Transverse colon (tissue), 4 donors: ENCODE measurements around the gene SNED1. TPM values are rescaled to one million over a fixed set of nuclear protein-coding genes. Genes with fewer than 3 reads are reported as not detected.

Source experiments
- DNase-seq: peaks from one replicate; pipeline ENCODE4 v3.0.0-alpha.2; 2019
- H3K27ac ChIP-seq, 4 donors: fragments of 200-600 bp; sonication (generic); 2 replicates each; pipeline ENCODE4 v1.5.1; 2016 to 2018; ENCODE audit warnings: inconsistent platforms in 4 of 4
- H3K27me3 ChIP-seq: fragments of 200-600 bp; sonication (generic); 2 replicates; pipeline ENCODE4 v1.5.1; 2017; ENCODE audit warnings: inconsistent platforms
- H3K36me3 ChIP-seq, 4 donors: fragments of 200-600 bp; sonication (generic); 2 replicates each; pipeline ENCODE4 v1.5.1; 2017 to 2019; ENCODE audit warnings: inconsistent platforms in 4 of 4
- H3K4me1 ChIP-seq, 4 donors: fragments of 200-600 bp; sonication (generic); 2 replicates each; pipeline ENCODE4 v1.5.1; 2017 to 2020; ENCODE audit warnings: inconsistent platforms in 4 of 4
- H3K4me3 ChIP-seq, 4 donors: fragments of 200-600 bp; sonication (generic); 1 replicate in 1 of 4; 2 replicates in 3 of 4; pipeline versions ENCODE4 v1.5.1 to v1.6.1; 2017 to 2019; ENCODE audit warnings: inconsistent platforms in 4 of 4
- H3K9me3 ChIP-seq, 2 donors: fragments of 200-600 bp; sonication (generic); 2 replicates each; pipeline ENCODE4 v1.5.1; 2017 to 2019; ENCODE audit warnings: inconsistent platforms in 2 of 2
- CTCF ChIP-seq, 5 experiments: fragments of 200-600 bp in 3 of 5; fragments of 450-650 bp in 2 of 5; sonication (generic) in 3 of 5; IDR thresholded peaks; 1 replicate in 2 of 5; 2 replicates in 3 of 5; pipeline ENCODE4 v1.5.1; 2016 to 2017; ENCODE audit warnings: antibody characterized with exemption in 5 of 5, inconsistent platforms in 3 of 5, mild to moderate bottlenecking in 2 of 5, moderate library complexity in 1 of 5
- EP300 ChIP-seq: sonication (generic); formaldehyde crosslinking; IDR thresholded peaks from one replicate; pipeline ENCODE4 v1.6.1; 2017; ENCODE audit warnings: antibody characterized with exemption, low read depth
- POLR2A ChIP-seq: fragments of 450-650 bp; IDR thresholded peaks from one replicate; pipeline ENCODE4 v1.6.1; 2016; ENCODE audit warnings: antibody characterized with exemption, mild to moderate bottlenecking, moderate library complexity
- POLR2AphosphoS5 ChIP-seq, 3 donors: sonication (generic); formaldehyde crosslinking; IDR thresholded peaks; one replicate each; pipeline ENCODE4 v1.6.1; 2016; ENCODE audit warnings: antibody characterized with exemption in 3 of 3
- WGBS, 2 donors: methylation state at CpG; one replicate each; pipeline ENCODE4 v1.1.5; 2018; ENCODE audit warnings: low coverage in 1 of 2; 5-methylcytosine and 5-hydroxymethylcytosine counted together
- in situ Hi-C, 4 donors: fragments of 200-750 bp; cut with MboI; loops; one replicate each; pipeline versions ENCODE4 v1.15.0 to v1.15.1; 2017; ENCODE audit warnings: low sequenced_read_pairs in 3 of 4, low pct_ligation_motif_present in 1 of 4, low pct_unique_long_range_greater_than_20kb in 1 of 4
- intact Hi-C: fragments of 100-400 bp; cut with DNase I; formaldehyde crosslinking; loops from one replicate; pipeline ENCODE4 v1.15.1; 2023; ENCODE audit warnings: low total_unique reads
- total RNA-seq, 4 donors: library from RNA; depleted of rRNA; stranded (reverse); fragments of >200 nt; gene quantifications; one replicate each; pipeline ENCODE4 v1.1.0, GENCODE V29; 2016

The SNED1 gene
- total RNA-seq, 4 donors from 2014 or later = 8.2 to 65.5 (median 30.0) TPM

- in situ Hi-C loops = no loop called here
Measured at GRCh38 chr2:241007880-241008710, 9.7 kb downstream of the SNED1 start.

GRCh38 chr2:241008711-241009121 is 10.3 kb downstream of the SNED1 start:
- no peak for DNase-seq
- in situ Hi-C loops = no loop called here
- 92% methylated on average over 7 of the region's 7 CpGs; no CpG with 5 or more reads in 1 of the 2 donors for WGBS, 2 donors
- Histone ChIP-seq H3K27me3 (no peaks in the 10 kb centered on the region), H3K36me3 (no peaks in the 10 kb centered on the region), H3K9me3 (peaks cover 14 to 15% of the 10 kb centered on the region in 2 donors), H3K4me3 (no peak overlapping the region), H3K27ac (no peak overlapping the region), H3K4me1 (peaks cover 0 to 19% (median 14%) of the 10 kb centered on the region in 4 donors)
- intact Hi-C loops = no loop called here
- TF ChIP-seq POLR2A = no peak
- TF ChIP-seq POLR2AphosphoS5 (IDR thresholded peaks at IDR 0.05) = no peak
- no peak for TF ChIP-seq CTCF (IDR thresholded peaks at IDR 0.05)
- TF ChIP-seq EP300 = no peak

More at GRCh38 chr2:241007880-241008710, 9.7 kb downstream of the SNED1 start:
- Histone ChIP-seq H3K4me3 (no peak overlapping the region), H3K27ac (no peak overlapping the region), H3K9me3 (peaks cover 17 to 19% of the 10 kb centered on the region in 2 donors), H3K4me1 (peaks cover 0 to 19% (median 14%) of the 10 kb centered on the region in 4 donors), H3K27me3 (no peaks in the 10 kb centered on the region), H3K36me3 (no peaks in the 10 kb centered on the region)
- intact Hi-C loops = no loop called here
- no peak for DNase-seq
- no peak for TF ChIP-seq POLR2AphosphoS5 (IDR thresholded peaks at IDR 0.05)
- TF ChIP-seq POLR2A = no peak
- TF ChIP-seq CTCF (IDR thresholded peaks at IDR 0.05) = no peak
- TF ChIP-seq EP300 = no peak
- 92 to 100% methylated on average over 1 to 20 of the region's 20 CpGs for WGBS, 2 donors

GRCh38 chr2:241009191-241009590 is 10.8 kb downstream of the SNED1 start:
- DNase-seq = no peak
- Histone ChIP-seq H3K27ac (peak overlapping the region in 3 of 4 donors; percentile 7 to 60 (median 48)), H3K9me3 (peaks cover 9 to 10% of the 10 kb centered on the region in 2 donors), H3K36me3 (no peaks in the 10 kb centered on the region), H3K4me3 (peak overlapping the region in 1 of 4 donors; percentile 26), H3K4me1 (peaks cover 0 to 19% (median 14%) of the 10 kb centered on the region in 4 donors), H3K27me3 (no peaks in the 10 kb centered on the region)
- no peak for TF ChIP-seq CTCF (IDR thresholded peaks at IDR 0.05)
- no peak for TF ChIP-seq POLR2AphosphoS5 (IDR thresholded peaks at IDR 0.05)
- no peak for TF ChIP-seq POLR2A
- no peak for TF ChIP-seq EP300
- intact Hi-C loops (no loop called here), in situ Hi-C loops (no loop called here)
- WGBS, 2 donors = 67 to 87% methylated on average over 1 to 2 of the region's 2 CpGs

- H3K27me3 ChIP-seq = no peaks in the 10 kb centered on the region
- 10% methylated on average over 26 of the region's 28 CpGs; no CpG with 5 or more reads in 1 of the 2 donors for WGBS, 2 donors
- TF ChIP-seq CTCF (IDR thresholded peaks at IDR 0.05) (no peak), EP300 (no peak), POLR2A (no peak), POLR2AphosphoS5 (IDR thresholded peaks at IDR 0.05) (no peak)
- peaks cover 2 to 5% of the 10 kb centered on the region in 2 donors for H3K9me3 ChIP-seq
- in situ Hi-C loops = no loop called here
- intact Hi-C loops = no loop called here
- peak overlapping the region; percentile 7 to 60 (median 51) for H3K27ac ChIP-seq
- H3K4me3 ChIP-seq = peak overlapping the region in 3 of 4 donors; percentile 9 to 29 (median 26)
- DNase-seq = no peak
- peaks cover 0 to 19% (median 14%) of the 10 kb centered on the region in 4 donors for H3K4me1 ChIP-seq
- H3K36me3 ChIP-seq = no peaks in the 10 kb centered on the region
Measured at GRCh38 chr2:241009601-241010530, 11.4 kb downstream of the SNED1 start.
